Peyer's patch (tissue), 4 donors: Measurements from ENCODE around the gene PCDH1. TPM values are rescaled to one million over a fixed set of nuclear protein-coding genes. Genes with fewer than 3 reads are reported as not detected.

Experiments used
- DNase-seq, 3 donors: peaks; one replicate each; pipeline ENCODE4 v3.0.0-alpha.2; 2017 to 2019
- H3K27ac ChIP-seq, 4 donors: fragments of 200-600 bp; sonication (generic); one replicate each; pipeline ENCODE4 v1.5.1; 2016 to 2019
- H3K27me3 ChIP-seq, 2 donors: fragments of 200-600 bp; sonication (generic); one replicate each; pipeline ENCODE4 v1.5.1; 2019
- H3K36me3 ChIP-seq, 3 donors: fragments of 200-600 bp; sonication (generic); one replicate each; pipeline ENCODE4 v1.5.1; 2016 to 2019
- H3K4me1 ChIP-seq, 4 donors: fragments of 200-600 bp; sonication (generic); one replicate each; pipeline ENCODE4 v1.5.1; 2016 to 2019
- H3K4me3 ChIP-seq, 4 donors: fragments of 200-600 bp; sonication (generic); 1 replicate in 3 of 4; 2 replicates in 1 of 4; pipeline ENCODE4 v1.5.1; 2016 to 2019; ENCODE audit warnings: mild to moderate bottlenecking in 1 of 4
- H3K9me3 ChIP-seq, 4 donors: fragments of 200-600 bp; sonication (generic); one replicate each; pipeline ENCODE4 v1.5.1; 2016 to 2019; ENCODE audit warnings: mild to moderate bottlenecking in 1 of 4
- CTCF ChIP-seq, 6 experiments: fragments of 450-650 bp in 4 of 6; fragments of 200-600 bp in 2 of 6; sonication (generic) in 1 of 6; IDR thresholded peaks; one replicate each; pipeline ENCODE4 v1.5.1; 2017 to 2019; ENCODE audit warnings: antibody characterized with exemption in 6 of 6, mild to moderate bottlenecking in 3 of 6, moderate library complexity in 1 of 6
- POLR2A ChIP-seq, 2 donors: fragments of 450-650 bp; IDR thresholded peaks; one replicate each; pipeline ENCODE4 v1.5.1; 2017; ENCODE audit warnings: antibody characterized with exemption in 2 of 2, mild to moderate bottlenecking in 2 of 2, moderate library complexity in 2 of 2
- total RNA-seq, 4 donors: library from RNA; depleted of rRNA; stranded (reverse); fragments of >200 nt; gene quantifications; one replicate each; pipeline ENCODE4 v1.1.0, GENCODE V29; 2016

Gene PCDH1
- total RNA-seq, 4 donors from 2014 or later, result 64.4 to 169 (median 164) TPM

DNA sequence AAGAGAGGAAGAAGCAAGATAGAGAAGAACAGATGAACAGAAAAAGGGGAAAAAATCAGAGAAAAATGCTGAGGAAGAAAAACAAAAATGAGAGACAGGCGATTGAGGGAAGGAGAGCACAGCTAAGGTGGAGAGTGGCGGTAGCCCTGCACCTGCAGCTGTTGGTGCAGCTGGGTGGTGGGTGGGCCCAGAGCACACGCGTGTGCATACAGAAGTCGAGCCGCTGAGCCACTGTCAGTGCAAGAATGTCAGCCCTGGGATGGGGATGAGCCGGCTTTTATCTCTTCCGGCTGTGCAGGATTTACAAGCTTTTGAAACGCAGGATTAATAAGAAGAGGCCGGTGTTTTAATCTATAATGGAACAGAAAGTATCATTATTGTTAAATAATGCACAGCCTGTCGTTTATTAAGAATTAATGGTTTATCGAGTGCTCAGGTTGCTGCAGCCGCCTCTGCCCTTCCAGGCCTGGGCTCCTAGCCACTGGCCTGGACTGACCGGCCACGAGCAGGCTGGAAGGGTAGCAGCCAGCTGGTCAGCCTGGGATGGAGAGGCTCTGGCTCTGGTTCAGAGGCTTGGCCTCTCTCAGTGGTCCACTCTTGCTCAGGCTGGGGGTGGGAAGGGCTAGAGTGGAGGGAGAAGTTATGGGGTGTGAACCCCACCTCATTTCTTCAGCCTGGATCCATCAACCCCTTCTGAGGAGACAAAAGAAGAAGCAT, 68.7 kb downstream of the PCDH1 start:
- DNase-seq, result no peak
- peaks cover 0 to 5% (median 0%) of the 10 kb centered on the region in 4 donors for H3K4me1 ChIP-seq
- H3K27ac ChIP-seq, result no peak overlapping the region
- TF ChIP-seq CTCF (IDR thresholded peaks at IDR 0.05), result no peak
- TF ChIP-seq POLR2A (IDR thresholded peaks at IDR 0.05), result no peak
- H3K9me3 ChIP-seq, result no peaks in the 10 kb centered on the region
- no peaks in the 10 kb centered on the region for H3K27me3 ChIP-seq
- H3K36me3 ChIP-seq, result no peaks in the 10 kb centered on the region
- H3K4me3 ChIP-seq, result no peak overlapping the region

GRCh38 chr5:141808857-141809256, 69.4 kb downstream of the PCDH1 start:
- Histone ChIP-seq H3K4me1 (peaks cover 0 to 5% (median 0%) of the 10 kb centered on the region in 4 donors), H3K27me3 (no peaks in the 10 kb centered on the region), H3K9me3 (no peaks in the 10 kb centered on the region), H3K27ac (no peak overlapping the region), H3K4me3 (no peak overlapping the region), H3K36me3 (no peaks in the 10 kb centered on the region)
- no peak for TF ChIP-seq CTCF (IDR thresholded peaks at IDR 0.05)
- TF ChIP-seq POLR2A (IDR thresholded peaks at IDR 0.05), result no peak
- DNase-seq, result no peak

DNA sequence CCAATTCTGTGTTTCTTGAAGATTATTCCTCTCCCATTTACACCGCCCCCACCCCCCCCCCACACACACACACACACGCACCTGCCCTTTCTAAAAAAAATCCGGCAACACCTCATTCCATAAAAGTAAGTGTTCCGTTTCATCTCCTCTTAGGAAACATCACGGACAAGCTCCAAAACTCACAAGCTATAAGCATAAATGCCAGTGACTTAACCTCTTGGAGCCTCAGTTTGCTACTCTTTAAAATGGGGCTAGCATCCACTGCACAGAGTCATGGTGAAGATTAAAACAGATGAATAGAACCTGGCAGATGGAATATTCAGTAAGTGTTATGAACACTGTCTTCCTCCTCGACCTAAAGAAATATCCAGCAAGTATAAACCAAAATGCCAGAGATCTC, 70.5 kb downstream of the PCDH1 start:
- H3K9me3 ChIP-seq, result no peaks in the 10 kb centered on the region
- TF ChIP-seq POLR2A (IDR thresholded peaks at IDR 0.05), result no peak
- TF ChIP-seq CTCF (IDR thresholded peaks at IDR 0.05), result no peak
- H3K36me3 ChIP-seq, result no peaks in the 10 kb centered on the region
- H3K27me3 ChIP-seq, result no peaks in the 10 kb centered on the region
- H3K4me3 ChIP-seq, result no peak overlapping the region
- H3K27ac ChIP-seq, result no peak overlapping the region
- peaks cover 0 to 5% (median 0%) of the 10 kb centered on the region in 4 donors for H3K4me1 ChIP-seq
- no peak for DNase-seq

DNA sequence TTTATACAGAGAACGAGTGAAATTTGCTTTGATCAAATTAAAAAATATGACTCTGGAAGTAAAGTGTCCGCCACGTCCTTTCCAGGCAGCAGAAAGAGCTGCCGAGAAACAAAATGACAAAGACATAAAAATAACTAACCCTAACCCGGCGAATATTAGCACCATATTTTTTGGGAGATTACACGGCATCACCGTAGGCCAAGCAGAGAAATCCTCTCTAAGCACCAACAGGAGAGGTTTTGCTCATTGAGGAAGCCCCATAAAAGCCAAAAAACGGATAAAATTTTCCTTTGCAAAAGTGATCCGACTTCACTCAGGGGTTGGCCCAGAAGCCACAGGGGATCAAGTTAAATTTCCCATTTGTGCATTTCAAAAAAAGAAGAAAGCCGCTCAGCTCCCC, 70.9 kb downstream of the PCDH1 start:
- TF ChIP-seq POLR2A (IDR thresholded peaks at IDR 0.05), result no peak
- TF ChIP-seq CTCF (IDR thresholded peaks at IDR 0.05), result no peak
- Histone ChIP-seq H3K9me3 (no peaks in the 10 kb centered on the region), H3K27me3 (no peaks in the 10 kb centered on the region), H3K27ac (no peak overlapping the region), H3K36me3 (no peaks in the 10 kb centered on the region), H3K4me1 (peaks cover 0 to 5% (median 0%) of the 10 kb centered on the region in 4 donors), H3K4me3 (no peak overlapping the region)
- DNase-seq, result no peak

DNA sequence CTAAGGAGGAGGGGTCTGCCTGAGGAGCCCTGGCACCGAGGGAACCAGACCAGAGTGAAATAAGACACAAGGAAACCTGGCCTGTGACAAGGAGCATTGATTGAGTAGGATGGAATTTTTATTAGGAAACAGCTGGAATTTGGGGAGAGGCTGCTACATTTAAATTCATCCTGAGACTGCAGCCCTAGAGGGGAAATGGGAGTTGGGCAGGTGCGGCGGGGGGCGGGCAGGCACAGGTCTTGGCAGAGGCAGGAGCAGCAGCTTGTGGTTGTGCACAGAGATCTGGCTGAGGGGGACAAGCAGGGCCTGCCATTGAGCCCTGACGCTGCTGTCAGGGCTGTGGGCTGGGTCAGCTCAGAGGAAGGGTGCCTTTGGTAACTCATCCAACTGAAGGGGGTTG, 71.6 kb downstream of the PCDH1 start:
- Histone ChIP-seq H3K4me3 (no peak overlapping the region), H3K27me3 (no peaks in the 10 kb centered on the region), H3K9me3 (no peaks in the 10 kb centered on the region), H3K4me1 (peaks cover 0 to 2% (median 0%) of the 10 kb centered on the region in 4 donors), H3K27ac (peak overlapping the region in 2 of 4 donors; percentile 25 to 48), H3K36me3 (no peaks in the 10 kb centered on the region)
- no peak for DNase-seq
- TF ChIP-seq POLR2A (IDR thresholded peaks at IDR 0.05) (no peak), CTCF (IDR thresholded peaks at IDR 0.05) (no peak)
